Measurements from ENCODE around the gene MMP3.
"Not testable (repeated sequence)": the region's sequence is repeated elsewhere in the genome, so short reads cannot be mapped to it uniquely, and the experiment has no call there.

The MMP3 gene

DNA sequence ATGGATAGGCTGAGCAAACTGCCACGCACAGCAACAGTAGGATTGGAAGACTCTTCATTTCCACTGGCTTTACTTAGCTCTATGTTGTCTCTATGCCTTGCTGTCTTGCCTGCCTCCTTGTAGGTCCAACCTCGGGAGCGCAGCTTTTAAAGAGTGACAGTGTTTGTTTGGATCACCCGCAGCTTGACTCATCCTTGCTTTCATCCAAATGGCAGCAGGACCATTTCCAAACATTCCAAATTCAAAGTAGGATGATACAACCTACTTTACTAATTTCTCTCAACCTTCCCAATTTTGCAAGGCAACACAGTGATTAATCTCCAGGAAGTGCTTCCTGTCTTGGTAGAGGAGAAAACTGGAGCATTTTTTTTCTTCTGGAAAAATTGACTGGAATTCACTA, at the start of gene MMP3:
TSS of gene MMP3 (minus strand) at position 121 of the 400 bp plus-strand sequence. CDS start at position 58, 63 bp downstream.
- DNase-seq, result peak in 1 of 2 experiments; percentile 52

GRCh38 chr11:102891736-102892135, 48.3 kb upstream of the MMP3 start:
- no peak for DNase-seq

DNA sequence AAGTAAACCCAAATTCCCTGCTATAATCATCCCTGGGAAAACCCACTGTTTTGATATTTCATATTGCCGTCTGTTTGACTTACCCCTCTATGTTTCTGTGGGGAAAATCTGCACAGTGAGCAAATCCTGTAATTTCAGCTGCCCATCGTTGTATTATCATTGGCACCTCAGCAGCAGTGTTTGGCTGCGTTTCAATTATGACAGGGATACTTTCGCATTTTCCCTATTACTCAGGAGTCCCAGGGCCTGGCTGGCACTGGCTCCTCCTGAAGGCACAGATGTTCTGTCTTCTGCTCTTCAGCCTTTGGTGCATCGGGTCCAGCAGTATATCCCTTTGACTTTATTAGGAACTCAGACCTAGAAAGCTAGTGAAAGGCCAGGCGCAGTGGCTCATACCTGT, 43.6 kb upstream of the MMP3 start:
- DNase-seq, result no peak

GRCh38 chr11:102883141-102883540, 39.7 kb upstream of the MMP3 start:
- no peak for DNase-seq

DNA sequence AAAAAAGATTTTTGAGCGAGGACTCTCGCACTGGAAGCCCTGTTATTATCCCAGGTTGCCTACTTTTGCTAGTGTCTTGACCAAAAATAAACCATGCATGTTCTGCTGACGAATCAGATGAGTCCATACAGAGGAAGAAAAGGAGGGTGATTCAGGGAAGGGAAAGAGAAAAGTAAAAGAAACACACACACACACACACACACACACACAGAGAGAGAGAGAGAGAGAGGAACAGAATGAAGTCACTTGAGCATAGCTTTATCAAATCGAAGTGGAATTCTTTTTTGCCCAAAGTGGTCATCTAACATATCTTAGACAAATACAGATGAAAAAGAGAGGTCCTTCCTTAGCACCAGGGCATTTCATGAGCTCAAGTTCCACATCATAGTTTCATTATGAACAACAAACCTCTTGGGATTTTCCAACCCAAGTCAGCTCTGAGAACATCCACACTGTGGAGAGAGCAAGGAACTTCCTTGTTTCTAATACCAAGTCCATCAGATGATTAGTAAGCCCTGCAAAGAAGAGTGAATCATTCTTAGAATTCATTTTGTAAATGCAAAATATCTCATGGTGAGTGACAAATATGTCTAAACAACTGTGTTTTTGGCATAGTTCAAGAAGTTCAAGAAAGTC, 39.1 kb upstream of the MMP3 start:
- no peak for DNase-seq

- no peak for DNase-seq
These were observed 36.4 kb upstream of the MMP3 start for GRCh38 chr11:102879801-102880200.

GRCh38 chr11:102878595-102878994, 35.2 kb upstream of the MMP3 start:
- DNase-seq, result no peak

DNA sequence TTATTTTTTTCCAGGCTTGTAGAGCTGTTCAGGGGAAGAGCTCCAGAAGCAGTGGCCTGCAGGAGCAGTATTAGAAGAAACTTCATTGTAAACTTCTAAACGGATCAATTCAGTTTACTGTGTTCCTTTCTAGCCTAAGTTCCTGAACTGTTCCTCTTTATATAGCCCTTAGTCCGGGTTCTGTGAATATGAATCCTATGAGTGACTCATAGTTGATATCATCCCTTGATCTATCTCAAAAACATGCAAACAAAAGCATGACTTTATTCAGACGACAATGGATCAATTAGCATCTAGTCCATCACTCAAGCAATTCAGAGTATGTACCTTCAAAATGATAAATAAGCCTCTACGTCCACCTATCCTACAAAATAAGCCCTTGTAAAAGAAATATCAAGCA, 31.4 kb upstream of the MMP3 start, which contains the start of gene MMP12:
TSS of gene MMP12 (minus strand) at position 131 of the 400 bp plus-strand sequence. CDS start at position 86, 45 bp downstream.
- no peak for DNase-seq

DNA sequence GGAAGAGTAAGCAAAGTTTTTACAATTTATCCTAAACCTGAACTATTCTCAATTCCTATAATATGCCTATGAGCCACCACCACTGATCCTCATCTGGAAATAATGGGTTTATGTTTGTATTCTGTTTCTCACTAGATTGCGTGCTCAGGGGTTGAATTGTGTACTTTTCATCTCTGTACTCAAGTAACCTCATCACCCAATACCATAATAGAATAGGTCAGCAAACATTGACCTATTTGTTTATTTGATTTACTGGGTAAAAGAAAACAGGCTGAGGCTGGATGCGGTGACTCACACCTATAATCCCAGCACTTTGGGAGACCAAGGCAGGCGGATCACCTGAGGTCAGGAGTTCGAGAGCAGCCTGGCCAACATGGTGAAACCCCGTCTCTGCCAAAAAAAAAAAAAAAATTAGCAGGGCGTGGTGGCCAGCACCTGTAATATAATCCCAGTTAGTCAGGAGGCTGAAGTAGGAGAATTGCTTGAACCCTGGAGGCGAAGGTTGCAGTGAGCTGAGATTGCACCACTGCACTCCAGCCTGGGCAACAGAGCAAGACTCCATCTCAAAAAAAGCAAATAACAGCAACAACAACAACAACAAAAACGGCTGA, 26.1 kb upstream of the MMP3 start:
- DNase-seq, result not testable (repeated sequence)

- peak in 1 of 2 experiments; percentile 25 for DNase-seq
These were observed 24.9 kb upstream of the MMP3 start for GRCh38 chr11:102868339-102868738.

- no peak for DNase-seq
These were observed 21.3 kb upstream of the MMP3 start for GRCh38 chr11:102864724-102865123.

DNA sequence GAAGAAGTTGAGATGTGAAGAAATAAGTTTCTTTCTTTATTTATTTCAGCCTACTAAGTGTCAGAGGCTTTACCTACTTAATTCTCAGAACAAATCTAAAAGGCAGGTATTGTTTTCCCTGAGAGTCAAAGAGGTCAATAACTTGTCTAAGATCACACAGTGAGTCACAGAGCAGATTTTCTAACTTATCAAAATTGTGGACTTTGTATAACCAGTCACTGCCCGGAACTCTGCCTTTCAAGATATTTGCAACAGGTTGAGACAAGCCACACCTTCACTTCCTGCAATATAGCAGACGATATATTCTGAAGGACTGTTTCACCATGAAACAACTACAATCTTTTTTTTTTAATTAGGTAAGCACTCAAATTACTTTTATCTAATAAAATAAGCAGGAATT, 10.5 kb upstream of the MMP3 start:
- DNase-seq, result no peak

DNA sequence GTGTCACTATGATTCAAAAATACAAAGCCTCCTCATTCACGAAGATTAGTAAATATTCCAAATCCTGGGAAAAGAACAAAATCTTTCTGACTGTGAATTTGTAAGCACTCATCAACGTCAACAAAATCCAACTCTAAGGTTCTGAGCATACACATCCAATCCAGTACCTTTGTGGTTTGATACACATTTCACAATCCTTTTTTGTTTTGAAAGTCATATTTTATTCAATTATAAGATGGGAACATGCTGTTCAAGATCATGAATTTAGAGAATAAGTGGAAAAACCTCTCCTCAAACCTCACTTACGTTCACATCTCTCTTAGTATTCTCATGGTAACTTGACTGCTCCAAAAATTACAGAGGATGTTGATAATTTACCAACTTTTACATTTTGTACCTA, 9.6 kb upstream of the MMP3 start:
- no peak for DNase-seq

- peak in 1 of 2 experiments; percentile 24 for DNase-seq
These were observed 7.8 kb upstream of the MMP3 start for GRCh38 chr11:102850973-102851745.

- peak in 1 of 2 experiments; percentile 32 for DNase-seq
These were observed 5.9 kb upstream of the MMP3 start for GRCh38 chr11:102849311-102849710.

DNA sequence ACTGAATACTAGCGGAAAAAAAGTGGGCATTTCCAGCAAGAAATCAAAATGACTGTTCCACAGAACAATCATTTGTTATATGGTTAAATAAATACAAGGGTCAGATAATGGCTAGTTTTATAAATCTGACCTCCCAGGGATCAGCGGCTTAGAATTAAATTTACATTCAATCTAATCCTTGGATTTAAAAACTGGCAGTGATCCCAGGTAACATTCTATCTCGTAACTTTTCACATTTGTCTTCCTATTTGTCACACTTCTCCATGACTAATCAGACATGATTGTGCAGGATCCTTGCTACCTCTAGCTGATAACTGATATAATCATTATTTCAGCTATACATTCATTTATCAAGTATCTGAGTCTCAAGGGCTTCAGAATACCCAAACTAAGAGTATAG, 2.9 kb upstream of the MMP3 start:
- peak in 1 of 2 experiments; percentile 24 for DNase-seq

DNA sequence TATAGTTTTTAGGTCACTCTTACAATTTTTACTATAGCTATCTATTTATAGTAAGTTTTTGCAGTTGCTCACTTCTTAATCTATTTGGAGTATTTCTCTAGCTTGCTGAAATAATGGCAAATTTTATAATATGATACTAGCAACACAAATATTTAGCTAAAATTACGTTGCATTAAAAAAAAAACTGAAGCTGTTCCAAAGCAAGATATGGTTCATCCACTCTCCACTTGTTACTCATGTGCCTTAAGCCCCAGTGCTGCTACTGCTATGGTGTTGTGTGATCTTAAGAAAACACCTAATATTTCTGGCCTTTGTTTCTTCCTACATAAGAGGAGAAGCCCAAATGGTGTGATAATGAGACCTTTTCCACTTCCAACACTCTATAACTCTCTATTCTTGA, 479 bp downstream of the MMP3 start:
- no peak for DNase-seq

DNA sequence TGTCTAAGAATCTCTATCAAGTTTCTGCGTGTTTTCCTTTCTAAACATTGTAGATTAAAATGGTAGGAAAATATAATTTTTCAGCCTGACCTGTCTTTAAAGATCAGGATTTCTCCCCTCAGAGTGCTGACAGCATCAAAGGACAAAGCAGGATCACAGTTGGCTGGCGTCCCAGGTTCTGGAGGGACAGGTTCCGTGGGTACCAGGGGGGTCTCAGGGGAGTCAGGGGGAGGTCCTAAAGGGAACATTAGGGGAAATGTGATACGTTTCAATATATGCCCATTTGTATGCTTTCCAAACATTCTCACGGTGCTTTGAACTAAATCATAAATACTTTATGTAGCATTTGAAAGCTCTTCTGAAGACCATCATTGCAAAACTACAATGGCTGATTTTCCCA, 3.4 kb downstream of the MMP3 start:
- no peak for DNase-seq

- DNase-seq, result no peak
These were observed 5.8 kb downstream of the MMP3 start for GRCh38 chr11:102837646-102838045.

- DNase-seq, result no peak
These were observed 6.3 kb downstream of the MMP3 start for GRCh38 chr11:102837156-102837555.

GRCh38 chr11:102836290-102836875, 7.0 kb downstream of the MMP3 start:
- DNase-seq, result no peak

- DNase-seq, result no peak
These were observed 9.7 kb downstream of the MMP3 start for GRCh38 chr11:102833731-102834130.

- no peak for DNase-seq
These were observed 10.8 kb downstream of the MMP3 start for GRCh38 chr11:102832612-102833011.

Data from SW 1271 (cell line).